Upper lobe of left lung (tissue), 6 donors: Measurements from ENCODE around the gene KRT1. TPM values are rescaled to one million over a fixed set of nuclear protein-coding genes. Genes with fewer than 3 reads are reported as not detected.
A peak's percentile ranks its signal among the peaks of the same experiment; 100 is the strongest.

Source experiments
- ATAC-seq, 2 donors: fragments of 200-7000 bp; cut with Tn5 transposase; one replicate each; pipeline ENCODE4 v1.9.1; 2022; ENCODE audit warnings: mild to moderate bottlenecking in 2 of 2, moderate library complexity in 2 of 2; ENCODE audit not compliant: low FRiP score in 2 of 2
- DNase-seq, 2 donors: peaks; one replicate each; pipeline ENCODE4 v3.0.0-alpha.2; 2019 to 2020
- H3K27ac ChIP-seq, 4 donors: fragments of 200-600 bp; sonication (generic); one replicate each; pipeline ENCODE4 v1.5.1; 2016 to 2019
- H3K27me3 ChIP-seq, 4 donors: fragments of 200-600 bp; sonication (generic); one replicate each; pipeline ENCODE4 v1.5.1; 2017 to 2019
- H3K36me3 ChIP-seq, 4 donors: fragments of 200-600 bp; sonication (generic); one replicate each; pipeline ENCODE4 v1.5.1; 2016 to 2019
- H3K4me1 ChIP-seq, 4 donors: fragments of 200-600 bp; sonication (generic); one replicate each; pipeline ENCODE4 v1.5.1; 2018 to 2019
- H3K4me3 ChIP-seq, 4 donors: fragments of 200-600 bp; sonication (generic); one replicate each; pipeline ENCODE4 v1.5.1; 2017 to 2019; ENCODE audit warnings: mild to moderate bottlenecking in 2 of 4, moderate library complexity in 1 of 4
- H3K9me3 ChIP-seq, 4 donors: fragments of 200-600 bp; sonication (generic); one replicate each; pipeline ENCODE4 v1.5.1; 2018 to 2019
- CTCF ChIP-seq, 6 experiments: fragments of 450-650 bp in 4 of 6; fragments of 200-600 bp in 2 of 6; sonication (generic) in 2 of 6; IDR thresholded peaks; one replicate each; pipeline ENCODE4 v1.5.1; 2016 to 2019; ENCODE audit warnings: antibody characterized with exemption in 6 of 6
- EP300 ChIP-seq, 4 donors: sonication (generic); formaldehyde crosslinking; IDR thresholded peaks; one replicate each; pipeline ENCODE4 v1.5.1; 2017; ENCODE audit warnings: antibody characterized with exemption in 4 of 4, control low read depth in 2 of 4
- POLR2A ChIP-seq, 4 donors: fragments of 450-650 bp; IDR thresholded peaks; one replicate each; pipeline ENCODE4 v1.5.1; 2016 to 2017; ENCODE audit warnings: antibody characterized with exemption in 4 of 4, mild to moderate bottlenecking in 2 of 4
- POLR2AphosphoS5 ChIP-seq, 2 donors: sonication (generic); formaldehyde crosslinking; IDR thresholded peaks; one replicate each; pipeline ENCODE4 v1.5.1; 2017; ENCODE audit warnings: antibody characterized with exemption in 2 of 2
- WGBS, 2 donors: methylation state at CpG; one replicate each; pipeline ENCODE4 v1.1.5; 2017 to 2018; 5-methylcytosine and 5-hydroxymethylcytosine counted together
- total RNA-seq, 6 donors: library from RNA; depleted of rRNA in 4 of 6; stranded (reverse); fragments of >200 nt in 4 of 6; gene quantifications; one replicate each; pipeline versions ENCODE4 v1.1.0 to v1.2.1, GENCODE V29; 2016 to 2021
- donor health status: DM: no; HTN: no; CAD: no; lungs with moderate emphysema.
- donor health status: DM: no; HTN: yes; CAD: no; lungs with severe emphysema.

KRT1 gene
- total RNA-seq, 6 donors from 2014 or later, result 0.37 to 2.4 TPM; not detected in 4

- 90 to 93% methylated on average over 7 of the region's 7 CpGs for WGBS, 2 donors
- DNase-seq (peak in 1 of 2 donors; percentile 20), ATAC-seq (no peak)
These were observed 4.0 kb downstream of the KRT1 start for GRCh38 chr12:52676163-52676562.

GRCh38 chr12:52675301-52675701 is 4.9 kb downstream of the KRT1 start:
- Histone ChIP-seq H3K9me3 (no peaks in the 10 kb centered on the region), H3K36me3 (no peaks in the 10 kb centered on the region), H3K4me1 (no peaks in the 10 kb centered on the region), H3K4me3 (no peak overlapping the region), H3K27ac (no peak overlapping the region), H3K27me3 (no peaks in the 10 kb centered on the region)
- WGBS, 2 donors, result 94 to 95% methylated on average over 22 to 28 of the region's 28 CpGs
- TF ChIP-seq EP300 (IDR thresholded peaks at IDR 0.05) (no peak), POLR2AphosphoS5 (IDR thresholded peaks at IDR 0.05) (no peak), POLR2A (IDR thresholded peaks at IDR 0.05) (no peak), CTCF (IDR thresholded peaks at IDR 0.05) (no peak)
- ATAC-seq, result no peak
- DNase-seq, result peak in 1 of 2 donors; percentile 75

More at GRCh38 chr12:52676163-52676562, 4.0 kb downstream of the KRT1 start:
- TF ChIP-seq CTCF (IDR thresholded peaks at IDR 0.05) (no peak), EP300 (IDR thresholded peaks at IDR 0.05) (no peak), POLR2A (IDR thresholded peaks at IDR 0.05) (no peak), POLR2AphosphoS5 (IDR thresholded peaks at IDR 0.05) (no peak)
- Histone ChIP-seq H3K27me3 (no peaks in the 10 kb centered on the region), H3K27ac (no peak overlapping the region), H3K36me3 (no peaks in the 10 kb centered on the region), H3K4me1 (no peaks in the 10 kb centered on the region), H3K4me3 (no peak overlapping the region), H3K9me3 (no peaks in the 10 kb centered on the region)

- Histone ChIP-seq H3K36me3 (no peaks in the 10 kb centered on the region), H3K27ac (no peak overlapping the region), H3K4me3 (no peak overlapping the region), H3K9me3 (no peaks in the 10 kb centered on the region), H3K27me3 (no peaks in the 10 kb centered on the region), H3K4me1 (no peaks in the 10 kb centered on the region)
- 87 to 94% methylated on average over 4 of the region's 4 CpGs for WGBS, 2 donors
- DNase-seq (no peak), ATAC-seq (no peak)
- TF ChIP-seq EP300 (IDR thresholded peaks at IDR 0.05) (no peak), POLR2A (IDR thresholded peaks at IDR 0.05) (no peak), CTCF (IDR thresholded peaks at IDR 0.05) (no peak), POLR2AphosphoS5 (IDR thresholded peaks at IDR 0.05) (no peak)
These were observed 5.8 kb downstream of the KRT1 start for GRCh38 chr12:52674433-52674775.

- ATAC-seq, result no peak
- no peaks in the 10 kb centered on the region for H3K36me3 ChIP-seq
- 71 to 74% methylated on average over 3 of the region's 3 CpGs for whole genome bisulfite sequencing, 2 donors
- no peak overlapping the region for H3K4me3 ChIP-seq
- DNase-seq, result no peak
- H3K4me1 ChIP-seq, result no peaks in the 10 kb centered on the region
- H3K27me3 ChIP-seq, result no peaks in the 10 kb centered on the region
- no peak overlapping the region for H3K27ac ChIP-seq
- TF ChIP-seq EP300 (IDR thresholded peaks at IDR 0.05) (no peak), CTCF (IDR thresholded peaks at IDR 0.05) (no peak)
- no peaks in the 10 kb centered on the region for H3K9me3 ChIP-seq
These were observed 6.3 kb downstream of the KRT1 start for GRCh38 chr12:52673713-52674432.

- Histone ChIP-seq H3K9me3 (no peaks in the 10 kb centered on the region), H3K36me3 (no peaks in the 10 kb centered on the region), H3K4me3 (no peak overlapping the region), H3K27me3 (no peaks in the 10 kb centered on the region), H3K27ac (no peak overlapping the region), H3K4me1 (no peaks in the 10 kb centered on the region)
- DNase-seq (no peak), ATAC-seq (no peak)
- TF ChIP-seq POLR2AphosphoS5 (IDR thresholded peaks at IDR 0.05), result no peak
- no peak for TF ChIP-seq EP300 (IDR thresholded peaks at IDR 0.05)
- 61 to 68% methylated on average over 5 of the region's 5 CpGs for WGBS, 2 donors
These were observed 7.0 kb downstream of the KRT1 start for GRCh38 chr12:52673217-52673616.
